KMS-11 (cell line): Measurements from ENCODE around the gene MILR1.
"Not testable (repeated sequence)": the region's sequence is repeated elsewhere in the genome, so short reads cannot be mapped to it uniquely, and the experiment has no call there.

Experiments
- H2AFZ ChIP-seq: fragments of 200-600 bp; sonication (generic); 2 replicates; pipeline ENCODE4 v1.6.1; 2016; ENCODE audit warnings: antibody characterized with exemption, mixed run types, low read depth
- H3K27ac ChIP-seq: fragments of 200-600 bp; sonication (generic); 2 replicates; pipeline ENCODE4 v1.6.1; 2016; ENCODE audit warnings: mild to moderate bottlenecking, mixed run types
- H3K27me3 ChIP-seq: fragments of 200-600 bp; sonication (generic); 2 replicates; pipeline ENCODE4 v1.6.1; 2017; ENCODE audit warnings: mild to moderate bottlenecking, low read depth, mixed run types, moderate library complexity; ENCODE audit not compliant: insufficient read depth
- H3K36me3 ChIP-seq: fragments of 200-600 bp; sonication (generic); 2 replicates; pipeline ENCODE4 v1.6.1; 2017; ENCODE audit warnings: mild to moderate bottlenecking, mixed run types; ENCODE audit not compliant: insufficient read depth
- H3K4me1 ChIP-seq: fragments of 200-600 bp; sonication (generic); 2 replicates; pipeline ENCODE4 v1.6.1; 2016; ENCODE audit warnings: mild to moderate bottlenecking, low read depth, mixed run types; ENCODE audit not compliant: poor library complexity, severe bottlenecking
- H3K4me2 ChIP-seq: fragments of 200-600 bp; sonication (generic); 2 replicates; pipeline ENCODE4 v1.7.0; 2016; ENCODE audit warnings: mild to moderate bottlenecking, mixed run types
- H3K4me3 ChIP-seq: fragments of 200-600 bp; sonication (generic); IDR thresholded peaks from 2 replicates; pipeline ENCODE4 v1.6.1; 2017; ENCODE audit warnings: low read depth, low read length, mixed read lengths; ENCODE audit not compliant: insufficient read depth
- H3K79me2 ChIP-seq: fragments of 200-600 bp; sonication (generic); 2 replicates; pipeline ENCODE4 v1.6.1; 2016; ENCODE audit warnings: low read depth, mixed run types; ENCODE audit not compliant: insufficient read depth
- H3K9ac ChIP-seq: fragments of 200-600 bp; sonication (generic); 2 replicates; pipeline ENCODE4 v1.6.1; 2016; ENCODE audit warnings: mild to moderate bottlenecking, mixed run types
- H4K20me1 ChIP-seq: fragments of 200-600 bp; sonication (generic); 2 replicates; pipeline ENCODE4 v1.6.1; 2016; ENCODE audit warnings: mild to moderate bottlenecking, mixed run types; ENCODE audit not compliant: insufficient read depth
- TF ChIP-seq, protein P1 (sequence below): fragments of 200-600 bp; sonication (generic); conservative IDR thresholded peaks from 2 replicates; pipeline ENCODE4 v1.6.1; 2017; ENCODE audit warnings: low read depth, mild to moderate bottlenecking, antibody characterized with exemption, low read length, moderate library complexity, mixed read lengths

MILR1 gene

DNA sequence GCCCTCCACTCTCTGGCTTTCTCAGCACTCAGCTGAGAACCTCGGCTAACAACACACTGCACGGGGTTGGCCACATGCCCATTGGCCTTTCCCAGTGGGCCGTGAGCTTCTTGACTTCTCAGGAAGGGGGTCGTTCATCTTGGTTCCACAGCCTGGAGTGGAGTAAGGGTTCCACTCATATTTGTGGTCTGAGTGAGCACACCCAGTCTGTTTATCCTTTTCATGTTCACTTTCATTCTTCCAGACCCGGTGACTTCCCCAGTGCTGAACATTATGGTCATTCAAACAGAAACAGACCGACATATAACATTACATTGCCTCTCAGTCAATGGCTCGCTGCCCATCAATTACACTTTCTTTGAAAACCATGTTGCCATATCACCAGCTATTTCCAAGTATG lies 8.2 kb downstream of the MILR1 start:
- Histone ChIP-seq H2AFZ (no peak overlapping the region), H3K4me1 (peaks cover 4% of the 10 kb centered on the region)
- TF ChIP-seq, protein P1, sequence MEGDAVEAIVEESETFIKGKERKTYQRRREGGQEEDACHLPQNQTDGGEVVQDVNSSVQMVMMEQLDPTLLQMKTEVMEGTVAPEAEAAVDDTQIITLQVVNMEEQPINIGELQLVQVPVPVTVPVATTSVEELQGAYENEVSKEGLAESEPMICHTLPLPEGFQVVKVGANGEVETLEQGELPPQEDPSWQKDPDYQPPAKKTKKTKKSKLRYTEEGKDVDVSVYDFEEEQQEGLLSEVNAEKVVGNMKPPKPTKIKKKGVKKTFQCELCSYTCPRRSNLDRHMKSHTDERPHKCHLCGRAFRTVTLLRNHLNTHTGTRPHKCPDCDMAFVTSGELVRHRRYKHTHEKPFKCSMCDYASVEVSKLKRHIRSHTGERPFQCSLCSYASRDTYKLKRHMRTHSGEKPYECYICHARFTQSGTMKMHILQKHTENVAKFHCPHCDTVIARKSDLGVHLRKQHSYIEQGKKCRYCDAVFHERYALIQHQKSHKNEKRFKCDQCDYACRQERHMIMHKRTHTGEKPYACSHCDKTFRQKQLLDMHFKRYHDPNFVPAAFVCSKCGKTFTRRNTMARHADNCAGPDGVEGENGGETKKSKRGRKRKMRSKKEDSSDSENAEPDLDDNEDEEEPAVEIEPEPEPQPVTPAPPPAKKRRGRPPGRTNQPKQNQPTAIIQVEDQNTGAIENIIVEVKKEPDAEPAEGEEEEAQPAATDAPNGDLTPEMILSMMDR: no peak

DNA sequence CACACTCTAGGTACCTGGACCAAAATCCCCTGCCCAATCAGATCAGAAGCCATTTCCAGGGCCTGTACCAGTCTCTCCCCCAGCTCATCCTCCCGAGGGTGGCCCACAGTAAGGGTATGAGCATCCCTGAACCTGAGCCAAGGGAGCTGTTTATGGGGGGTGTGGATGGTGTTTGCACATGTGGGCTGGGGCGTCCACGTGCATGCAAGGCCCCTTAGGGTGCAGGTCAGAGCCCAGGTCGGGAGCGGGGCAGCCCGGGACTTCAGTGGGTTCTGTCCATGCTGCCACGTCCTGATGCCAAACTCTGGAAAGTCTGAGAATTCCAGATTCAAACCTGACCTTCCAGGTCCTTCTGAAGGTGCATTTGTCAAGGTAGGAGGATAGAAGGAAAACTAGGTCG lies 9.8 kb downstream of the MILR1 start:
- Histone ChIP-seq H3K36me3 (no peaks in the 10 kb centered on the region), H4K20me1 (no peaks in the 10 kb centered on the region), H3K4me3 (no peak overlapping the region), H3K4me1 (peaks cover 4% of the 10 kb centered on the region), H2AFZ (no peak overlapping the region), H3K27me3 (no peaks in the 10 kb centered on the region), H3K27ac (no peak overlapping the region), H3K79me2 (no peaks in the 10 kb centered on the region), H3K4me2 (no peak overlapping the region), H3K9ac (no peak overlapping the region)
- TF ChIP-seq, protein P1: no peak

More for the DNA sequence above, 8.2 kb downstream of the MILR1 start:
- Histone ChIP-seq H3K4me3 (no peak overlapping the region), H4K20me1 (no peaks in the 10 kb centered on the region), H3K4me2 (no peak overlapping the region), H3K27ac (no peak overlapping the region), H3K36me3 (no peaks in the 10 kb centered on the region), H3K27me3 (no peaks in the 10 kb centered on the region), H3K9ac (no peak overlapping the region), H3K79me2 (no peaks in the 10 kb centered on the region)

DNA sequence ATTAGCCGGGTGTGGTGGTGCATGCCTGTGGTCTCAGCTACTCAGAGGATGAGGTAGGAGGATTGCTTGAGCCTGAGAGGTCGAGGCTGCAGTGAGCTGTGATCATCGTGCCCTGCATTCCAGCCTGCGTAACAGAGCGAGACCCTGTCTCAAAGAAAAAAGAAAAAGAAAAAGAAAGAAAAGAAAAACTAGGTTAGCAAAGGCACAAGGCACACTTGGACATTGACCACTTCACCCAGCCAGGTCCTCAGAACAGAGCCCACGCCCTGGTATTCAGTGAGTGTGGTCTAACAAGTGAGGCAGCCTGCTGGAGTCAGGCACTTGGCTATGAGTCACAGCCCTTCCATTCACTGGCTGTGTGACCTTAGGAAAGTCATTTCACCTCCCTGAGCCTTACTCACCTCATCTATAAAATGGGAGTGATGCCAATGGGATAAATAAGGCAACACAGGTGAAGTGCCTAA lies 10.4 kb downstream of the MILR1 start:
- no peak overlapping the region for H3K4me3 ChIP-seq
- H3K79me2 ChIP-seq: no peaks in the 10 kb centered on the region
- no peak overlapping the region for H3K4me2 ChIP-seq
- peaks cover 4% of the 10 kb centered on the region for H3K4me1 ChIP-seq
- no peak overlapping the region for H3K9ac ChIP-seq
- TF ChIP-seq, protein P1: no peak
- H2AFZ ChIP-seq: no peak overlapping the region
- no peaks in the 10 kb centered on the region for H3K27me3 ChIP-seq
- H3K27ac ChIP-seq: no peak overlapping the region
- no peaks in the 10 kb centered on the region for H4K20me1 ChIP-seq
- no peaks in the 10 kb centered on the region for H3K36me3 ChIP-seq

DNA sequence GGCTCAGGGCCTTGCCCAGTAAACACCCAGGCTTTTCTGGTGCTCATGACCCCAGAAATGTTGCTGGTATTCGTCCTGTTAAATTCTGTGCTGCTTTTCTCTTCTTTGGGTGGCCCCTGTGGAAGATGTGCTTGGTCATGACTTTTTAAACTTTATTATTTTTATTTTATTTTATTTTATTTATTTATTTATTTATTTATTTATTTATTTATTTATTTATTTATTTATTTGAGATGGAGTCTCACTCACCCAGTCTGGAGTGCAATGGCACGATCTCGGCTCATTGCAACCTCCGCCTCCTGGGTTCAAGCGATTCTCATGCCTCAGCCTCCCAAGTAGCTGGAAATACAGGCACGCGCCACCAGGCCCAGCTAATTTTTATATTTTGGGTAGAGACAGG lies 10.9 kb downstream of the MILR1 start:
- not testable (repeated sequence) for H3K4me2 ChIP-seq, H3K27me3 ChIP-seq, H3K9ac ChIP-seq, H3K27ac ChIP-seq, H3K36me3 ChIP-seq, H2AFZ ChIP-seq, H3K79me2 ChIP-seq, H4K20me1 ChIP-seq, H3K4me1 ChIP-seq, H3K4me3 ChIP-seq

DNA sequence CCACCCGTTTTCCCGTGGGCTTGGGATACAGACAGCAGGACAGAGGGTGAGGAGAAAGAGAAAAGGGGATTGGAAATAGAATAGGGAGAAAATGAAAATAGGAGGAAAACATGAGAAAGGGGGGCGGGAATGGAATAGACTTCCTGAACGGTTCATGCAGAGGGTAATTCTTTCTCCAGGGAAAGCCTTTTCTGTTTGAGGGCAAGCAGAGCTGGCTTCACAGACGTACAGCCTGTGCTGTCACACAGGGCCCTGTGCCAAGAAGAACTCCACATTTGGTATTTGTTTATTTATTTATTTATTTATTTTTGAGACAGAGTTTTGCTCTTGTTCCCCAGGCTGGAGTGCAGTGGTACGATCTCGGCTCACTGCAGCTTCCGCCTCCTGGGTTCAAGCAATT lies 12.0 kb downstream of the MILR1 start:
- H3K4me1 ChIP-seq: peaks cover 4% of the 10 kb centered on the region
- no peak overlapping the region for H3K4me2 ChIP-seq
- TF ChIP-seq, protein P1: no peak
- H3K9ac ChIP-seq: no peak overlapping the region
- H3K27me3 ChIP-seq: no peaks in the 10 kb centered on the region
- no peaks in the 10 kb centered on the region for H3K79me2 ChIP-seq
- no peaks in the 10 kb centered on the region for H4K20me1 ChIP-seq
- H3K4me3 ChIP-seq: no peak overlapping the region
- no peak overlapping the region for H2AFZ ChIP-seq
- no peaks in the 10 kb centered on the region for H3K36me3 ChIP-seq
- no peak overlapping the region for H3K27ac ChIP-seq
